HEK293 (cell line): Measurements from ENCODE around the gene WWOX.

Experiments
- CTCF ChIA-PET: fragments of 350-600 bp; formaldehyde crosslinking; extraction: SDS; loops from one replicate; lab custom pipeline; 2021; ENCODE audit warnings: antibody characterized with exemption; lab: Yijun Ruan, JAX
- POLR2A ChIA-PET: fragments of 300-600 bp; formaldehyde crosslinking; extraction: SDS; loops from one replicate; lab custom pipeline; 2020; ENCODE audit warnings: antibody characterized with exemption, inconsistent platforms; lab: Yijun Ruan, JAX
- H3K27ac ChIP-seq: fragments of 200-500 bp; sonication (Bioruptor generic); 2 replicates; pipeline ENCODE4 v1.5.1; 2014; ENCODE audit warnings: low read depth, low read length, control low read depth, inconsistent platforms; ENCODE audit errors: extremely low read depth
- H3K36me3 ChIP-seq, 2 experiments: fragments of 200-500 bp in 1 of 2; sonication (Bioruptor generic) in 1 of 2; 1 replicate in 1 of 2; 2 replicates in 1 of 2; pipeline ENCODE4 v1.5.1; 2014 to 2017; ENCODE audit warnings: inconsistent platforms in 2 of 2, low read length in 2 of 2; ENCODE audit not compliant: control insufficient read depth in 2 of 2, insufficient read depth in 1 of 2
- H3K4me1 ChIP-seq: fragments of 200-500 bp; sonication (Bioruptor generic); 2 replicates; pipeline ENCODE4 v1.5.1; 2014; ENCODE audit warnings: mild to moderate bottlenecking, low read length, inconsistent platforms; ENCODE audit not compliant: control insufficient read depth, insufficient read depth
- H3K4me3 ChIP-seq: 2 replicates; pipeline ENCODE4 v1.5.1; 2011; ENCODE audit warnings: low read depth, mild to moderate bottlenecking, control low read depth, low read length, moderate library complexity
- H3K9me3 ChIP-seq: fragments of 200-500 bp; sonication (Bioruptor generic); 2 replicates; pipeline ENCODE4 v1.5.1; 2014; ENCODE audit warnings: low read depth, low read length, inconsistent platforms; ENCODE audit not compliant: control insufficient read depth, insufficient read depth
- BCL11A ChIP-seq: fragments of 450-650 bp; formaldehyde crosslinking; IDR thresholded peaks from 2 replicates; pipeline ENCODE4 v1.5.1; 2016; ENCODE audit warnings: low read depth, missing biosample characterization, missing genetic modification characterization
- OVOL3 ChIP-seq: fragments of 450-650 bp; formaldehyde crosslinking; IDR thresholded peaks from 2 replicates; pipeline ENCODE4 v1.5.1; 2016; ENCODE audit warnings: missing biosample characterization, missing genetic modification characterization
- PRDM2 ChIP-seq: fragments of 450-650 bp; formaldehyde crosslinking; IDR thresholded peaks from 2 replicates; pipeline ENCODE4 v1.5.1; 2016; ENCODE audit warnings: missing biosample characterization, missing genetic modification characterization, borderline replicate concordance
- SCRT2 ChIP-seq: fragments of 450-650 bp; formaldehyde crosslinking; IDR thresholded peaks from 2 replicates; pipeline ENCODE4 v1.5.1; 2016; ENCODE audit warnings: missing biosample characterization, missing genetic modification characterization
- ZNF16 ChIP-seq: fragments of 450-650 bp; formaldehyde crosslinking; IDR thresholded peaks from 2 replicates; pipeline ENCODE4 v1.5.1; 2016; ENCODE audit warnings: low read depth, missing biosample characterization, missing genetic modification characterization
- ZNF19 ChIP-seq: fragments of 450-650 bp; formaldehyde crosslinking; IDR thresholded peaks from 2 replicates; pipeline ENCODE4; 2016; ENCODE audit warnings: missing biosample characterization, missing genetic modification characterization, low read depth
- ZNF350 ChIP-seq: fragments of 450-650 bp; formaldehyde crosslinking; IDR thresholded peaks from 2 replicates; pipeline ENCODE4 v1.5.0; 2017; ENCODE audit warnings: missing biosample characterization, mild to moderate bottlenecking, missing genetic modification characterization
- ZNF585B ChIP-seq: fragments of 450-650 bp; formaldehyde crosslinking; IDR thresholded peaks from 2 replicates; pipeline ENCODE4 v1.5.1; 2016; ENCODE audit warnings: missing biosample characterization, missing genetic modification characterization
- ZNF600 ChIP-seq: fragments of 450-650 bp; formaldehyde crosslinking; IDR thresholded peaks from 2 replicates; pipeline ENCODE4 v1.5.1; 2016; ENCODE audit warnings: missing biosample characterization, missing genetic modification characterization
- ZNF624 ChIP-seq: fragments of 450-650 bp; formaldehyde crosslinking; IDR thresholded peaks from 2 replicates; pipeline ENCODE4 v1.5.1; 2017; ENCODE audit warnings: missing biosample characterization, missing genetic modification characterization
- ZNF747 ChIP-seq: fragments of 450-650 bp; formaldehyde crosslinking; IDR thresholded peaks from 2 replicates; pipeline ENCODE4 v1.5.1; 2016; ENCODE audit warnings: missing biosample characterization, missing genetic modification characterization
- TF ChIP-seq, protein P1 (sequence below): fragments of 450-650 bp; formaldehyde crosslinking; IDR thresholded peaks from 2 replicates; pipeline ENCODE4 v1.5.1; 2017; ENCODE audit warnings: missing biosample characterization, missing genetic modification characterization
- TF ChIP-seq, protein P2 (sequence below): fragments of 450-650 bp; formaldehyde crosslinking; IDR thresholded peaks from 2 replicates; pipeline ENCODE4 v1.5.1; 2016; ENCODE audit warnings: missing biosample characterization, missing genetic modification characterization

Gene WWOX

DNA sequence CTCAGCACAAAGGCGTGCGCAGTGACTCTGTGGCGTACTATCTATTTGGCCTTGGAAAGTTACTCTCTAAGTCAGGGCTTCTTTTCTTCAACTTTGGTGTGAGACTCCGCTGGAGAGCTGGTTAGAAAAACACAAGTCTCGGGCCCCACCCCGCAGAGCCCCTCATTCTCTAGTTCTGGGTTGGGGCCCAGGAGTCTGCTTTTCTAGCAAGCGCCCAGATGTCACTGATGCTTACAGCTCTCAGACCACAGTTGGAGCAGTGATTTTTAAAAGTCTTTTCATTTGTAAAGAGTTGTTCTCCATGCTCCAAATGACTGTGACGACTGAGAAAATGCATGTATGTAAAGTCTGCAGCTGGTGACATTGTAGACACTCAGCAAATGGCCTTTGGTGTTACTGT, 582.3 kb downstream of the WWOX start:
- Histone ChIP-seq H3K9me3 (no peaks in the 10 kb centered on the region), H3K4me1 (no peaks in the 10 kb centered on the region), H3K4me3 (no peak overlapping the region), H3K36me3 (no peaks in the 10 kb centered on the region), H3K27ac (no peak overlapping the region)
- CTCF ChIA-PET: interaction anchor here (1.2 kb wide), 1 partner anchor 175 kb away, joined by 3 read pairs; no protein-coding TSS in a partner anchor
- POLR2A ChIA-PET: no interaction called here
- TF ChIP-seq ZNF16 (tag by site-specific recombination): no peak
- TF ChIP-seq OVOL3 (tag by site-specific recombination): no peak
- no peak for TF ChIP-seq BCL11A (tag by site-specific recombination)
- TF ChIP-seq ZNF624 (tag by site-specific recombination): no peak
- TF ChIP-seq, protein P1, sequence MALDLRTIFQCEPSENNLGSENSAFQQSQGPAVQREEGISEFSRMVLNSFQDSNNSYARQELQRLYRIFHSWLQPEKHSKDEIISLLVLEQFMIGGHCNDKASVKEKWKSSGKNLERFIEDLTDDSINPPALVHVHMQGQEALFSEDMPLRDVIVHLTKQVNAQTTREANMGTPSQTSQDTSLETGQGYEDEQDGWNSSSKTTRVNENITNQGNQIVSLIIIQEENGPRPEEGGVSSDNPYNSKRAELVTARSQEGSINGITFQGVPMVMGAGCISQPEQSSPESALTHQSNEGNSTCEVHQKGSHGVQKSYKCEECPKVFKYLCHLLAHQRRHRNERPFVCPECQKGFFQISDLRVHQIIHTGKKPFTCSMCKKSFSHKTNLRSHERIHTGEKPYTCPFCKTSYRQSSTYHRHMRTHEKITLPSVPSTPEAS (tag by site-specific recombination): no peak
- no peak for TF ChIP-seq SCRT2
- TF ChIP-seq PRDM2 (tag by site-specific recombination): no peak
- no peak for TF ChIP-seq ZNF747 (tag by site-specific recombination)
- TF ChIP-seq ZNF350 (tag by site-specific recombination): no peak

DNA sequence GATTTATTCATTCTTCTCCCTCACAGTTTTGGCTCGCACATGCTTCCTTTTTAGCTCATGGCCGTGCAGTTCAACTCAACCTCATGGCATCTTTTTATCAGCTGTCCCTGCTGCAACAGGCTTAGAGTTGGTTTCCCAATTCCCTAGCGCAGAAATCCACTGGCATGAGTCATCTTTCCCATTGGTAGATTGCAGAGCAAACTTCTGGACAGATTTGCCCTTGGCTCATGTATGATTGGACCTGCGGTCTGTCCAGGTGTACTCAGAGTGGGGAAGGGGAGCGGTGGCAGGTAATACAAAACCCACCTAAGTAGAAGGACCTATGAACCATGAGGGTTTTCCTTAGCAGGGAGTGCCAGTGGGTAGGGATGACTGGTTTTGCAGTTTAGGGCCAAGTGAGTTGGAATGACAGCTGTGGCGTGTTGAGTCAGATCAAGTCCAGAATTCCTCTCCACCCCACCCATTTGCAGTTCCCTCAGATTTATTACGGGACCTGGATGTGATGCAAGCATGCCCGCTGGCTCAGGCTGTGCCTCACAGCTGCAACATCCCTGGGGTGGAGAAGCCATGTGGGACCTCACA, 584.7 kb downstream of the WWOX start:
- Histone ChIP-seq H3K27ac (no peak overlapping the region), H3K4me3 (no peak overlapping the region), H3K9me3 (no peaks in the 10 kb centered on the region), H3K4me1 (no peaks in the 10 kb centered on the region), H3K36me3 (no peaks in the 10 kb centered on the region)
- ChIA-PET CTCF (interaction anchor here (0.5 to 0.7 kb wide), 2 partner anchors 46 to 1674 kb away, joined by 3 to 5 read pairs; no protein-coding TSS in a partner anchor), POLR2A (no interaction called here)
- TF ChIP-seq, protein P2, sequence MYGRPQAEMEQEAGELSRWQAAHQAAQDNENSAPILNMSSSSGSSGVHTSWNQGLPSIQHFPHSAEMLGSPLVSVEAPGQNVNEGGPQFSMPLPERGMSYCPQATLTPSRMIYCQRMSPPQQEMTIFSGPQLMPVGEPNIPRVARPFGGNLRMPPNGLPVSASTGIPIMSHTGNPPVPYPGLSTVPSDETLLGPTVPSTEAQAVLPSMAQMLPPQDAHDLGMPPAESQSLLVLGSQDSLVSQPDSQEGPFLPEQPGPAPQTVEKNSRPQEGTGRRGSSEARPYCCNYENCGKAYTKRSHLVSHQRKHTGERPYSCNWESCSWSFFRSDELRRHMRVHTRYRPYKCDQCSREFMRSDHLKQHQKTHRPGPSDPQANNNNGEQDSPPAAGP: peak; percentile 54; the same call in 1 of the 2 replicates
- TF ChIP-seq ZNF19 (tag by site-specific recombination) (no peak), SCRT2 (peak; percentile 88), ZNF600 (tag by site-specific recombination) (peak; percentile 84), ZNF585B (tag by site-specific recombination) (no peak)
